A673 (cell line): Measurements from ENCODE around the gene EEFSEC. TPM values are rescaled to one million over a fixed set of nuclear protein-coding genes. Genes with fewer than 3 reads are reported as not detected.

ENCODE experiments used
- BruUV-seq: library from RNA; stranded (reverse); fragments of 400-500 nt; replicated peaks from 2 replicates; lab custom pipeline; 2021; lab: Mats Ljungman, UMichigan
- CTCF ChIA-PET: fragments of 300-600 bp; sonication (Branson Sonifier 250); formaldehyde crosslinking; loops from one replicate; lab custom pipeline; 2022; ENCODE audit warnings: antibody characterized with exemption; lab: Charles Lee
- POLR2A ChIA-PET: fragments of 300-600 bp; sonication (Branson Sonifier 250); formaldehyde crosslinking; loops from one replicate; lab custom pipeline; 2022; ENCODE audit warnings: antibody characterized with exemption; ENCODE audit not compliant: low non-redundant PET; lab: Charles Lee
- DNase-seq: peaks from one replicate; pipeline ENCODE4 v3.0.0-alpha.2; 2015; ENCODE audit warnings: low spot score
- H3K27ac ChIP-seq: fragments of 200-600 bp; sonication (generic); 2 replicates; pipeline ENCODE4 v1.5.1; 2016; ENCODE audit warnings: mixed run types, low read depth, mild to moderate bottlenecking, mixed read lengths, antibody characterized with exemption, low read length; ENCODE audit not compliant: poor library complexity, severe bottlenecking
- H3K27me3 ChIP-seq: fragments of 200-600 bp; sonication (generic); replicated peaks from 2 replicates; pipeline ENCODE4 v1.6.1; 2017; ENCODE audit warnings: mixed run types, low read depth, mild to moderate bottlenecking, mixed read lengths, antibody characterized with exemption, low read length; ENCODE audit not compliant: insufficient read depth, poor library complexity
- H3K36me3 ChIP-seq: fragments of 200-600 bp; sonication (generic); 2 replicates; pipeline ENCODE4 v1.6.1; 2016; ENCODE audit warnings: mixed run types, mild to moderate bottlenecking, mixed read lengths, antibody characterized with exemption, low read length; ENCODE audit not compliant: insufficient read depth, poor library complexity, severe bottlenecking
- H3K4me1 ChIP-seq: fragments of 200-600 bp; sonication (generic); 2 replicates; pipeline ENCODE4 v1.6.1; 2017; ENCODE audit warnings: mixed run types, mild to moderate bottlenecking, mixed read lengths, antibody characterized with exemption, low read length; ENCODE audit not compliant: insufficient read depth, poor library complexity, severe bottlenecking
- H3K4me3 ChIP-seq: fragments of 200-600 bp; sonication (generic); 2 replicates; pipeline ENCODE4 v1.5.1; 2016; ENCODE audit warnings: low read depth, mixed run types, mild to moderate bottlenecking, mixed read lengths, low read length; ENCODE audit not compliant: poor library complexity, severe bottlenecking
- H3K9me3 ChIP-seq: fragments of 200-600 bp; sonication (generic); 2 replicates; pipeline ENCODE4 v1.6.1; 2016; ENCODE audit warnings: mixed run types, low read depth, mild to moderate bottlenecking, mixed read lengths, antibody characterized with exemption, low read length; ENCODE audit not compliant: poor library complexity, severe bottlenecking
- EZH2 ChIP-seq: fragments of 200-600 bp; sonication (generic); IDR thresholded peaks from 2 replicates; pipeline ENCODE4 v1.6.1; 2017; ENCODE audit warnings: borderline replicate concordance, low read depth, mild to moderate bottlenecking, mixed read lengths, antibody characterized with exemption, low read length; ENCODE audit not compliant: poor library complexity, severe bottlenecking
- intact Hi-C: fragments of 100-400 bp; cut with micrococcal nuclease; formaldehyde crosslinking; loops from one replicate; pipeline ENCODE4 v1.10.0; 2022; ENCODE audit not compliant: unreplicated experiment
- total RNA-seq: library from RNA; stranded (reverse); gene quantifications from 2 replicates; pipeline ENCODE4 v1.2.3, GENCODE V29; 2021
- TF ChIP-seq, protein P1 (sequence below): fragments of 300-800, 200-600 bp; sonication (generic); conservative IDR thresholded peaks from 2 replicates; pipeline ENCODE4 v1.5.1; 2017; ENCODE audit warnings: low read depth, mild to moderate bottlenecking, antibody characterized with exemption, low read length, moderate library complexity, mixed read lengths

The EEFSEC gene
- total RNA-seq, 1 experiment from 2014 or later = 19.7 TPM

DNA sequence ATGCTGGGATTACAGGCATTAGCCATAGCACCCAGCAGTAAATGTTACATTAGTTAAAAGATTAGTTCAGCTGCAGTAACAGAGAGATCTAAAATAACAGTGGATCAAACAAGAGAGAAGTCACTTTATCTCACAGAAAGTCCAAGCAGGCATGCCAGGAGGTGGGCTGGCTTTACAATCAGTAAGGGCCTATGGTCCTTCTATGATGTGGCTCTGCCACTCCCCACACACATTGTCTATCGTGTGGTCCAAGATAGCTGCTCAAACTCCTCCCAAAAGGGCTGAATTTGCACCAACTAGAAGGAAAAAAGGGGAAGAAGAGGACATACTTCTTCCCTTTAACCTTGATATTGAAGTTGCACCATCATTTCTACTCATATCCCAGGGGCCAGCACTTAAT lies 25.0 kb upstream of the EEFSEC start:
- ChIA-PET CTCF (no interaction called here), POLR2A (no interaction called here)
- Histone ChIP-seq H3K36me3 (no peaks in the 10 kb centered on the region), H3K4me1 (peaks cover 7% of the 10 kb centered on the region), H3K27ac (no peak overlapping the region), H3K4me3 (no peak overlapping the region), H3K9me3 (no peaks in the 10 kb centered on the region), H3K27me3 (no peaks in the 10 kb centered on the region)
- intact Hi-C loops = no loop called here
- DNase-seq = no peak
- no TSS peak for BruUV-seq
- TF ChIP-seq, protein P1, sequence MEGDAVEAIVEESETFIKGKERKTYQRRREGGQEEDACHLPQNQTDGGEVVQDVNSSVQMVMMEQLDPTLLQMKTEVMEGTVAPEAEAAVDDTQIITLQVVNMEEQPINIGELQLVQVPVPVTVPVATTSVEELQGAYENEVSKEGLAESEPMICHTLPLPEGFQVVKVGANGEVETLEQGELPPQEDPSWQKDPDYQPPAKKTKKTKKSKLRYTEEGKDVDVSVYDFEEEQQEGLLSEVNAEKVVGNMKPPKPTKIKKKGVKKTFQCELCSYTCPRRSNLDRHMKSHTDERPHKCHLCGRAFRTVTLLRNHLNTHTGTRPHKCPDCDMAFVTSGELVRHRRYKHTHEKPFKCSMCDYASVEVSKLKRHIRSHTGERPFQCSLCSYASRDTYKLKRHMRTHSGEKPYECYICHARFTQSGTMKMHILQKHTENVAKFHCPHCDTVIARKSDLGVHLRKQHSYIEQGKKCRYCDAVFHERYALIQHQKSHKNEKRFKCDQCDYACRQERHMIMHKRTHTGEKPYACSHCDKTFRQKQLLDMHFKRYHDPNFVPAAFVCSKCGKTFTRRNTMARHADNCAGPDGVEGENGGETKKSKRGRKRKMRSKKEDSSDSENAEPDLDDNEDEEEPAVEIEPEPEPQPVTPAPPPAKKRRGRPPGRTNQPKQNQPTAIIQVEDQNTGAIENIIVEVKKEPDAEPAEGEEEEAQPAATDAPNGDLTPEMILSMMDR = no peak

GRCh38 chr3:128131897-128132646 lies 21.2 kb upstream of the EEFSEC start:
- ChIA-PET POLR2A (no interaction called here), CTCF (no interaction called here)
- no peak for DNase-seq
- Histone ChIP-seq H3K27me3 (peaks cover 9% of the 10 kb centered on the region), H3K9me3 (no peaks in the 10 kb centered on the region), H3K4me1 (no peaks in the 10 kb centered on the region), H3K36me3 (no peaks in the 10 kb centered on the region), H3K4me3 (no peak overlapping the region), H3K27ac (no peak overlapping the region)
- TF ChIP-seq EZH2 = no peak
- TF ChIP-seq, protein P1 = no peak
- BruUV-seq = no TSS peak
- intact Hi-C loops = loop anchor here (2.0 to 5.0 kb wide), 2 partner anchors 121 to 480 kb away; no protein-coding TSS in a partner anchor

DNA sequence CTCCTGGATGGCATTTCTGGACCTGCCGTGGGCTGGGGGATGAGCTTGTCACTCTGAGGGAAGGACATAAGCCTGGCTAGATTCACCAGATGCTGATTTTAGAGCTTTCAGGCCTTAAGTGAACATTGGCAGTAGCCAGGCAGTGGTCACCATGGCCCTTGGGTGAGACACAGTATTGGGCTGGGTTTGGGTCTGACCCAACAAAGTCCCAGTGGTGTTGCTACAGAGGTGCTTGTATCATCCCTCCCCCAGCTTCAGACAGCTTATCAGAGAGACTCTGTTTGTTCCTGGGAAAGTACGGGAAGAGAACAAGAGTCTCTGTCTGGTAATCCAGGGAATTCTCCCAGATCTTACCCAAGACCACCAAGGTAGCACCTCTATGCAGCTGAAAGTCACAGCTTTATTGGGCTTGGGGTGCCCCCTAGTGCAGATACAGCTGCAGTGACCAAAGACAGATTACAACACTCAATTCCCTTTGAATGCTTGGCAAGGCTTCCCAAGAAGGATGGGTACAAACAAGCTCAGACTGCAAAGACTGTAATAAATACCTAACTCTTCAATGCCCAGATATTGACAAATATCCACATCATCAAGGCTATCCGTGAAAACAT lies 19.9 kb upstream of the EEFSEC start:
- intact Hi-C loops = loop anchor here (1.0 to 5.0 kb wide), 3 partner anchors 58 to 481 kb away; no protein-coding TSS in a partner anchor
- no peaks in the 10 kb centered on the region for H3K9me3 ChIP-seq
- no peak overlapping the region for H3K27ac ChIP-seq
- ChIA-PET CTCF (interaction anchor here (0.6 to 1.5 kb wide), 4 partner anchors 38 to 558 kb away, joined by 4 to 10 read pairs (median 5); no protein-coding TSS in a partner anchor), POLR2A (no interaction called here)
- DNase-seq = peak; percentile 69
- BruUV-seq = no TSS peak
- no peak for TF ChIP-seq EZH2
- TF ChIP-seq, protein P1 = peak; percentile 76
- no peaks in the 10 kb centered on the region for H3K36me3 ChIP-seq
- H3K27me3 ChIP-seq = peaks cover 20% of the 10 kb centered on the region
- H3K4me1 ChIP-seq = no peaks in the 10 kb centered on the region
- H3K4me3 ChIP-seq = no peak overlapping the region
